Suprapubic skin (tissue), 4 donors: ENCODE results near the gene ZNF804B.

ENCODE experiments used
- CTCF ChIP-seq, 2 donors: fragments of 200-600 bp in 1 of 2; fragments of 450-650 bp in 1 of 2; sonication (generic) in 1 of 2; IDR thresholded peaks; one replicate each; pipeline ENCODE4 v1.5.1; 2016 to 2019; ENCODE audit warnings: antibody characterized with exemption in 2 of 2, mild to moderate bottlenecking in 1 of 2, moderate library complexity in 1 of 2
- POLR2A ChIP-seq, 2 donors: fragments of 450-650 bp; IDR thresholded peaks; one replicate each; pipeline ENCODE4 v1.6.1; 2017; ENCODE audit warnings: antibody characterized with exemption in 2 of 2, mild to moderate bottlenecking in 2 of 2, moderate library complexity in 2 of 2
- POLR2AphosphoS5 ChIP-seq, 3 donors: sonication (generic); formaldehyde crosslinking; IDR thresholded peaks; one replicate each; pipeline ENCODE4 v1.6.1; 2017; ENCODE audit warnings: antibody characterized with exemption in 3 of 3

- TF ChIP-seq CTCF (IDR thresholded peaks at IDR 0.05) (no peak), POLR2A (IDR thresholded peaks at IDR 0.05) (no peak), POLR2AphosphoS5 (IDR thresholded peaks at IDR 0.05) (no peak)
Measured at GRCh38 chr7:88888684-88889083, 129.2 kb downstream of the ZNF804B start.
